GM12892 (cell line): ENCODE data around the gene RGL4.

ENCODE experiments used
- POLR2A ChIP-seq: IDR thresholded peaks from 2 replicates; pipeline ENCODE4 v1.6.1; 2011; ENCODE audit warnings: low read depth, low read length, control low read depth
- POLR2AphosphoS5 ChIP-seq: IDR thresholded peaks from 2 replicates; pipeline ENCODE4 v1.6.1; 2011; ENCODE audit warnings: low read depth, low read length, control low read depth
- TAF1 ChIP-seq: IDR thresholded peaks from 2 replicates; pipeline ENCODE4 v1.6.1; 2011; ENCODE audit warnings: low read depth, mild to moderate bottlenecking, control low read depth, low read length, borderline replicate concordance

- TF ChIP-seq POLR2A (no peak), TAF1 (no peak), POLR2AphosphoS5 (no peak)
These were observed 2.7 kb upstream of the RGL4 start for GRCh38 chr22:23688121-23688520.
